ENCODE measurements around the gene ARHGEF4. TPM values are rescaled to one million over a fixed set of nuclear protein-coding genes. Genes with fewer than 3 reads are reported as not detected.

Gene ARHGEF4
- total and polyA plus RNA-seq, 8 donors, result 16.3 to 58.2 (median 19.8) TPM

DNA sequence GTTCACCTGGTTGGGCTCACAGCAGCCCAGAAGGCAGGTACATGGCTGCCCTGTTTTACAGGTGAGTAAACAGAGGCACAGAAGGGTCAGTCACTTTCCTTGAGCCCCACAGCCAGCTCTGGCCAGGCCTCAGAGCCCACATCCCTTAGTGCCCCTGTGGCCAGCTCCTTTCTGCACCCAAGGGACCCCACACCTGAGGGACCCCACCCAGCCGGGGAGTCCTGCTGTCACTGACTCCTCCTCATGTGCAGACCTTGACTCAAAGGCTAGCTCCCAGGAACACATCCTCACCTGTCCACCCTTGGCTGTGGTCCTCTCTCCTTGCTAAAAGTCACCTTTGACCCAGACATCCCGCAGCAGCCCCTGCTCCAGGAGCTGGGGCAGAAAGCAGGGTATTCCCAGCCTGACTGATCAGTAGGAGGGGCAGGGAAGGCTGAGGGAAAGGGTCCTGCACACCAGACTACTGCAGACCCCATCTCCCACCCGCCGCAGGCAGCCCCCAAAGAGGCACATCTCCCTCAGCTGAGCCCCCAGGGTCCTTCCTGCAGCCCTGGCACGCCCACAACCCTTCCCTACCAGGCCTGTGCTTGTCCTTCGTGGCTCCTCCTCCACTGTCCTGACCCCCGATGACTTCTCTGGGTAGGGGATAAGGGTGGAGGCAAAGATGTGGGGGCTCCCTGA is 9.8 kb upstream of the ARHGEF4 start:
- FAIRE-seq, result no peak
- ATAC-seq, result no peak
- Histone ChIP-seq H3K27me3 (no peaks in the 10 kb centered on the region), H3K4me1 (no peaks in the 10 kb centered on the region), H3K4me3 (no peak overlapping the region), H3K36me3 (no peaks in the 10 kb centered on the region), H3K9me3 (no peaks in the 10 kb centered on the region), H3K27ac (no peak overlapping the region)
- TF ChIP-seq, protein P1, sequence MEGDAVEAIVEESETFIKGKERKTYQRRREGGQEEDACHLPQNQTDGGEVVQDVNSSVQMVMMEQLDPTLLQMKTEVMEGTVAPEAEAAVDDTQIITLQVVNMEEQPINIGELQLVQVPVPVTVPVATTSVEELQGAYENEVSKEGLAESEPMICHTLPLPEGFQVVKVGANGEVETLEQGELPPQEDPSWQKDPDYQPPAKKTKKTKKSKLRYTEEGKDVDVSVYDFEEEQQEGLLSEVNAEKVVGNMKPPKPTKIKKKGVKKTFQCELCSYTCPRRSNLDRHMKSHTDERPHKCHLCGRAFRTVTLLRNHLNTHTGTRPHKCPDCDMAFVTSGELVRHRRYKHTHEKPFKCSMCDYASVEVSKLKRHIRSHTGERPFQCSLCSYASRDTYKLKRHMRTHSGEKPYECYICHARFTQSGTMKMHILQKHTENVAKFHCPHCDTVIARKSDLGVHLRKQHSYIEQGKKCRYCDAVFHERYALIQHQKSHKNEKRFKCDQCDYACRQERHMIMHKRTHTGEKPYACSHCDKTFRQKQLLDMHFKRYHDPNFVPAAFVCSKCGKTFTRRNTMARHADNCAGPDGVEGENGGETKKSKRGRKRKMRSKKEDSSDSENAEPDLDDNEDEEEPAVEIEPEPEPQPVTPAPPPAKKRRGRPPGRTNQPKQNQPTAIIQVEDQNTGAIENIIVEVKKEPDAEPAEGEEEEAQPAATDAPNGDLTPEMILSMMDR (IDR thresholded peaks at IDR 0.05), result no peak
- DNase-seq, result peak in 2 of 6 donors; percentile 33 to 48
- 75 to 82% methylated on average over 7 of the region's 7 CpGs for WGBS, 2 donors
- intact Hi-C loops (cut with DNase I), result no loop called here

DNA sequence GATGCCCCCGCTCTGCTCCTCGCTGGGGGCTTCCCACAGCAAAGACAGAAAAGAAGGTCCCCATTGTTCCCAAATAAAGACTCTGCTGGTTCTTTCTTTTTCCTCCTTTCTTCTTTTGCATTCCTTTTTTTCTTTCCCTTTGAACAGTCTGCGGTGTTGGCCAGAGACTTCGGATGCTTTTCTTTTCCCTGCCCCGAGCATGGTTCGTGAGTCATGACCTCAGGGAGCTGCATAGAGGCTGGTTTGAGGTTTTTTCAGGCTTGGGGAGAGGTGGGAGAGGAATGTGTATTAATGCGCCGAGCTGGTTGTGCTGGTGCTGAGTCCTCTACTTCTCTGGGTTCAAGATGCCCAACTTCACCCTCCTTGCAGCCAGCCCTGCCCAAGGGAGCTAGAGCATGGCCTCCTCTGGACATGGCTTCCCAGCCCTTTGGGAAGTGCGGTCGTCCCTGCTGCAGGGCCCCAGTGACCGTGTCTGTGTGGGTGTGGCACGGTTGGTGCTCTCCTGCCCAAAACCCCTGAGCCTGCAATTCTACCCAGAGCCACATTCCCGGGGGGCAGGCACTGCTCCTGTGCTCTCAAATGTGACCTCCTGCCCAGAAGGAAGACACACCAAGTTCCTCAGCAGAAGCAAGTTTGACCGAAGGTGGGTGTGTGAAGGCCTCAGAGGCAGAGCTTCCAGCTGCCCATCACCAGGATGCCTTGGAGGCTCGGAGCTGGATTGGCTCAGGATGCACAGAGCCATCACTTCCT is 9.0 kb upstream of the ARHGEF4 start:
- no peak for ATAC-seq
- no peaks in the 10 kb centered on the region for H3K27me3 ChIP-seq
- TF ChIP-seq, protein P1 (IDR thresholded peaks at IDR 0.05), result no peak
- DNase-seq, result peak in 2 of 6 donors; percentile 37 to 41
- H3K4me3 ChIP-seq, result no peak overlapping the region
- H3K4me1 ChIP-seq, result no peaks in the 10 kb centered on the region
- no peaks in the 10 kb centered on the region for H3K9me3 ChIP-seq
- 84 to 88% methylated on average over 15 of the region's 15 CpGs for WGBS, 2 donors
- H3K27ac ChIP-seq, result no peak overlapping the region
- no peak for FAIRE-seq
- intact Hi-C loops (cut with DNase I), result no loop called here
- no peaks in the 10 kb centered on the region for H3K36me3 ChIP-seq

DNA sequence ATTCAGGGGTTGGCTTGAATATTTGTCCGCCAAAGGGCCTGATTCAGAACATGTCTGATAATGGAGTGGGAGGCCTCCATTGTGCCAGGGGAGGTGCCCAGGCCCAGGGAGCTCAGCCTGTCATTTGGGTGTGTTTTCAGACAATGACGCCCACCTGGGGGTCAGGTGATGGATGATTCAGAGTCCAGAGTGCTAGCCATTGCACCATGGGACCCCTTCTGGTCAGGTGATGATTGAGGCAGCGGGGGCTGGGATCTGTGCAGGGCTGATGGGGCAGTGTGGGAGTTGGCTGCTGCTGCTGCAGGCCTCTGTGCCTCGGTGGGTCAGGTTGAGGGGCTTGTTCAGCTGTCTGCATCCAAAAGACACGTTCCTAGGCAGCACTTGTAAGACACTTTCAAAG is 8.3 kb upstream of the ARHGEF4 start:
- no peak for FAIRE-seq
- Histone ChIP-seq H3K36me3 (no peaks in the 10 kb centered on the region), H3K9me3 (no peaks in the 10 kb centered on the region), H3K27me3 (no peaks in the 10 kb centered on the region), H3K4me1 (no peaks in the 10 kb centered on the region), H3K27ac (no peak overlapping the region), H3K4me3 (no peak overlapping the region)
- TF ChIP-seq, protein P1 (IDR thresholded peaks at IDR 0.05), result no peak
- WGBS, 2 donors, result 72 to 83% methylated on average over 5 of the region's 5 CpGs
- intact Hi-C loops (cut with DNase I), result no loop called here
- peak in 2 of 6 donors; percentile 24 to 38 for DNase-seq
- ATAC-seq, result no peak

DNA sequence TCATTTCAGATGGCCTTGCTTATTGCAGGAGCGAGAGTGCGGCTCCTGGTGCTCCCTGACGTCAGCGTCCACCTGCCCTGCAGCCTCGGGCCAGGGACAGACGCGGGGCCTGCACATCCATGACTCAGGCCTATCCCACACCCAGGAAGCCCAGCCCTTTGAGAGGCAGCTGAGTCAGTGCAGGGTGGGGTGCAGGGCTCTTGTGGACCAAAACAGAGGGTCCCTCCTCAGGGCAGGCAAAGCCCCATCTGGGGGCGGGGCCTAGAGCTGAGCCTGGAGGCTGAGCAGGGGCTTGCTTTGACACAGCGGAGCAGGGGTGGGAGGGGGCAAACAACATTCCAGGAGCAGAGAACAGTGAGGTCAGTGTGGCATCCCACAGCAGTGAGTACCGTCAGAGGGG is 7.7 kb upstream of the ARHGEF4 start:
- no peaks in the 10 kb centered on the region for H3K4me1 ChIP-seq
- no peaks in the 10 kb centered on the region for H3K36me3 ChIP-seq
- no peaks in the 10 kb centered on the region for H3K27me3 ChIP-seq
- peak in 2 of 6 donors; percentile 35 to 36 for DNase-seq
- TF ChIP-seq, protein P1 (IDR thresholded peaks at IDR 0.05), result no peak
- FAIRE-seq, result no peak
- H3K4me3 ChIP-seq, result no peak overlapping the region
- WGBS, 2 donors, result 90 to 97% methylated on average over 10 of the region's 10 CpGs
- ATAC-seq, result no peak
- intact Hi-C loops (cut with DNase I), result no loop called here
- no peak overlapping the region for H3K27ac ChIP-seq
- no peaks in the 10 kb centered on the region for H3K9me3 ChIP-seq

DNA sequence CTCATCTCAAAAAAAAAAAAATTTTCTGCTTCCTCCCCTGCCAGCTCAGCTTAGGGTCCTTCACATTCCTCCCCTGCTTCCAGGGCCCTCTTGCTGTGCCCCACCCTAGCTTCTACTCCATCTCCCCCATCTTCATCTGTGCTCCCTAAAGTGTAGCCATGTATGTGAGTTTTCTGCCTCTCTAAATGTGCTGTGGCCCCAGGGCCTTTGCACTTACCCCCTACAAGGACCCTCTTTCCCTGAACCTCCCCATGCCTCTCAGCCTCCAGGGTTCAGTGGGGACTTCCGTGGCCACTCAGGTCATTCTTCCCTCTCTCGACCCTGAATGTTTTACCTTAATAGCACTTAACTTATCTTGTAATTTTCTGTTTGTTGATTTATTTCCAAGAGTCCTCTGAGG is 6.2 kb upstream of the ARHGEF4 start:
- intact Hi-C loops (cut with DNase I), result no loop called here
- no peak for ATAC-seq
- TF ChIP-seq, protein P1 (IDR thresholded peaks at IDR 0.05), result no peak
- Histone ChIP-seq H3K36me3 (no peaks in the 10 kb centered on the region), H3K27me3 (no peaks in the 10 kb centered on the region), H3K4me1 (peaks cover 0 to 8% (median 0%) of the 10 kb centered on the region in 3 donors), H3K4me3 (no peak overlapping the region), H3K27ac (no peak overlapping the region), H3K9me3 (no peaks in the 10 kb centered on the region)
- DNase-seq, result peak in 2 of 6 donors; percentile 6 to 10
- WGBS, 2 donors, result 53 to 58% methylated on average over 2 of the region's 2 CpGs
- FAIRE-seq, result no peak
